Activated naive CD8-positive, alpha-beta T cell treated with anti-CD3 and anti-CD28 coated beads, Interleukin-2, amount 50 U/mL, for 24 hours (primary cell): Measurements from ENCODE around the gene TIMM9.
"Not testable (repeated sequence)": the region's sequence is repeated elsewhere in the genome, so short reads cannot be mapped to it uniquely, and the experiment has no call there.

ENCODE experiments used
- ATAC-seq: fragments of 150-1000 bp; cut with Tn5 transposase; one replicate; pipeline ENCODE4 v1.10.0; 2021
- DNase-seq: peaks from one replicate; pipeline ENCODE4 v3.0.0; 2021
- H3K27ac Mint-ChIP-seq: one replicate; pipeline ENCODE4 v1.8.0; 2021; ENCODE audit warnings: mild to moderate bottlenecking, mixed read lengths
- H3K27me3 Mint-ChIP-seq: one replicate; pipeline ENCODE4 v1.8.0; 2021; ENCODE audit warnings: mixed read lengths
- H3K36me3 Mint-ChIP-seq: one replicate; pipeline ENCODE4 v1.8.0; 2021; ENCODE audit warnings: low read depth, mixed read lengths
- H3K4me1 Mint-ChIP-seq: one replicate; pipeline ENCODE4 v1.8.0; 2021; ENCODE audit warnings: mixed read lengths
- H3K4me3 Mint-ChIP-seq: one replicate; pipeline ENCODE4 v1.8.0; 2021; ENCODE audit warnings: mild to moderate bottlenecking, moderate library complexity, mixed read lengths
- H3K9me3 Mint-ChIP-seq: one replicate; pipeline ENCODE4 v1.8.0; 2021; ENCODE audit warnings: mixed read lengths

Gene TIMM9

DNA sequence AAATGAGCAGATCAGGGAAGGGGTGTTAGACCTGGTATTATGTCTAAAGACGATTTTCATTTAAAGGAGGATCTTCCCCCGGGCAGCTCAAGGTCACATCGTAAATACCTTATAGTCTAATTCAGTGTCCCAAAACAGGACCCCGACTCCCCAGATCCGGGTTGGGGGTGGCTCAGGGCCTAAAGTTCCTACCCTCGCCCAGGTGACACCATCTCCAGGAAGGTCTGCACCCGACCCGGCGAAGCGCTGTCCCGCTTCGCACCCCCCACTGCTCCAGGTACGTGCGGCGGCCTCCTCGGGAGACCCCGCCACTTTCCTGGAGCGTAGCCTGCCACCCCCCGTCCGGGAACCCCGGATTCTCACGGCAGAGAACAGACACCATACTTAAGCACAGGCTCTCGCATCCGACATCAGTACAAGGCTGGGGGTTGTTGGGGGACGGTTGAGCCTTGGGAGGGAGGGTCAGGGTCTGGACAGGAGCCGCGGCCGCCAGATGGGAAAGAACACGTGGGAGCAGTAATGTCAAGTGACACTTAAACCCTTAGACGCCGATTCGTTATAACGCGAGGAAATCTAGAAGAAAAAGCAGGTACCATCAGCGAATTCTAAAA, 556 bp downstream of the TIMM9 start:
- ATAC-seq (peak; percentile 27), DNase-seq (peak; percentile 63)
- Mint-ChIP-seq H3K4me1 (peaks cover 53% of the 10 kb centered on the region), H3K9me3 (no peaks in the 10 kb centered on the region), H3K27me3 (peaks cover 3% of the 10 kb centered on the region), H3K27ac (peak overlapping the region; percentile 97), H3K4me3 (peak overlapping the region; percentile 91), H3K36me3 (peaks cover 18% of the 10 kb centered on the region)

DNA sequence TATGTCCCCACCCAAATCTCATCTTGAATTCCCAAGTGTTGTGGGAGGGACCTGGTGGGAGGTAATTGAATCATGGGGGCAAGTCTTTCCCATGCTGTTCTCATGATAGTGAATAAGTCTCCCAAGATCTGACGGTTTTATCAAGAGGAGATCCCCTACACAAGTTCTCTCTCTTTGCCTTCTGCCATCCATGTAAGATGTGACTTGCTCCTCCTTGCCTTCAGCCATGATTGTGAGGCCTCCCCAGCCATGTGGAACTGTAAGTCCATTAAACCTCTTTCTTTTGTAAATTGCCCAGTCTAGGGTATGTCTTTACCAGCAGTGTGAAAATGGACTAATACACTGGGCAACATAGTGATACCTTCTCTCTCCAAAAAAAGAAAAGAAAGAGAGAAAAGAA, 10.4 kb downstream of the TIMM9 start:
- not testable (repeated sequence) for DNase-seq, H3K27ac Mint-ChIP-seq, H3K4me3 Mint-ChIP-seq, H3K27me3 Mint-ChIP-seq, ATAC-seq, H3K9me3 Mint-ChIP-seq
- peaks cover 20% of the 10 kb centered on the region for H3K4me1 Mint-ChIP-seq
- peaks cover 62% of the 10 kb centered on the region for H3K36me3 Mint-ChIP-seq

DNA sequence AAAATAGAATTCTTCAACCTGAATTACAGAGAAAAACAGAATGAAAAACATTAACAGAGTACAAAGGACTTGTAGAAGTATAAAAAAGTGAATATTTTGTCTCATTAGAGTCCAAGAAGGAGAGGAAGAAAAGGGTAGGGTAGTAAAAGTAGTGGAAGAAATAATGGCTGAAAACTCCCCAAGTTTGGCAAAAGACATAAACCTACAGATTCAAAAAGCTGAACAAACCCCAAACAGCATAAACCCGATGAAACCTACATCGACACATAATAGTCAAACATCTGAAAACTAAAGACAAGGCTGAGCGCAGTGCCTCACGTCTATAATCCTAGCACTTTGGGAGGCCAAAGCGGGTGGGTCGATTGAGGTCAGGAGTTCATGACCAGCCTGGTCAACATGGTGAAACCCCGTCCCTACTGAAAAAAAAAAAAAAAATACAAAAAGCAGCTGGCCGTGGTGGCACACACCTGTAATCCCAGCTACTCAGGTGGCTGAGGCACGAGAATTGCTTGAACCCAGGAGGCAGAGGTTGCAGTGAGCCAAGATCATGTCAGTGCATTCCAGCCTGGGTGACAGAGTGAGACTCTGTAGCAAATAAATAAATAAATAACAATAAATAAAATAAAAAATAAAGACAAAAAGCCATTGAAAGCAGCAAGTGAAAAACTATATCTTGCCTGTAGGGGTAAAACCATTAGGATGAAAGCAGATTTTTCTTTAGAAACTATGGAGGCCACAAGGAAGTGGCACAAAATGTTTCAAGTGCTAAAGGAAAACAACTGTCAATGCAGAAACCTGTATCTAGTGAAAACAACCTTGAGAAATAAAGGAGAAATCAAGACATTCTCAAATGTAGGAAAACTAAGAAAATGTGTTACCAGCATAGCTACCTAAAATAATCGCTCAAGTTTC, 11.4 kb downstream of the TIMM9 start:
- H3K9me3 Mint-ChIP-seq = no peaks in the 10 kb centered on the region
- no peak overlapping the region for H3K4me3 Mint-ChIP-seq
- DNase-seq = no peak
- H3K27me3 Mint-ChIP-seq = no peaks in the 10 kb centered on the region
- H3K27ac Mint-ChIP-seq = no peak overlapping the region
- H3K4me1 Mint-ChIP-seq = peaks cover 20% of the 10 kb centered on the region
- ATAC-seq = no peak
- H3K36me3 Mint-ChIP-seq = peaks cover 60% of the 10 kb centered on the region

DNA sequence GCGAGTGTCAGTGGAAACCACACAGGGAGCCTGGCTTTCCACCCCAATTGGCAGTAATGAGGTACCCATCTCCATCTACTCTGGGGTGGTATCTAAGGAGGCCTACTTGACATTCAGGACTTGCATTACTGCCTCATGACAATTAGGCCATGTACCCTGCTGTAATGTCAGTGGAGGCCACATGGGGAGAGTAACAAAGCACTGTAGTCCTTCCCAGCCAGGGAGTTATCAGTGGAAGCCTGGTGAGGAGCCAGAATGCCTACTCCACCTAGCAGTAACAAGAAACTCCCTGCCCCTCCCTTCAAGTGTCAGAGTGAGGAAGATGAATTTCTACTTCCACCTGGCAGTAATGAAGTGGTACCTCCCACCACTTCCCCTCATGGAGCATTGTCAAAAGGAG, 12.5 kb downstream of the TIMM9 start:
- Mint-ChIP-seq H3K27me3 (no peaks in the 10 kb centered on the region), H3K4me1 (peaks cover 20% of the 10 kb centered on the region), H3K36me3 (peaks cover 60% of the 10 kb centered on the region), H3K4me3 (no peak overlapping the region), H3K9me3 (no peaks in the 10 kb centered on the region), H3K27ac (no peak overlapping the region)
- peak; percentile 28 for ATAC-seq
- DNase-seq = no peak

DNA sequence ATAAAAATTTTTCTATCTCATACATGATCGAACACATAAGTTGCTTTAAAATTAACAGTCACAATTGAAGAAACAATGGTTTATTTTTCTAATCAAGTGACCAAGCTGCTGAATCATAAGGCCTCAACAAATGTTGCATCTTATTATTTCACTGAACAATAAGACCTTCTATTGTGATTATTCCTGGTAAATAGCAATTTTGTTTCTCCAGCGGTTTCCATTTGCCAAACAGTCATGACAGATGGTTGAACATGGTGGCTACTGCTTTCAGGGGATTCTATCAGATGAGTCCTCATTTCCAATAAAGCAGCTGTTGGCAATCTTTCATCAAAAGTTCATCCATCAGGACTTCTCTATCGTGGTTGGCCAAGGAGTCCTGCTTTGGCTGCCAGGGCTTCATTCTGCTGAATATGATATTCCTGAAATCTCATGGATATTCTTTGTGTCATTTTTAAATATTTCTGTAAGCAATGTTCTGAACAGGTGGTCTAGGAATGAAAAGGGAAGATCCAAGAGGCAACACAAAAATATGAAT, 18.6 kb downstream of the TIMM9 start:
- Mint-ChIP-seq H3K4me3 (no peak overlapping the region), H3K27ac (no peak overlapping the region), H3K9me3 (no peaks in the 10 kb centered on the region), H3K4me1 (peaks cover 2% of the 10 kb centered on the region), H3K36me3 (peaks cover 46% of the 10 kb centered on the region), H3K27me3 (no peaks in the 10 kb centered on the region)
- ATAC-seq (no peak), DNase-seq (no peak)

DNA sequence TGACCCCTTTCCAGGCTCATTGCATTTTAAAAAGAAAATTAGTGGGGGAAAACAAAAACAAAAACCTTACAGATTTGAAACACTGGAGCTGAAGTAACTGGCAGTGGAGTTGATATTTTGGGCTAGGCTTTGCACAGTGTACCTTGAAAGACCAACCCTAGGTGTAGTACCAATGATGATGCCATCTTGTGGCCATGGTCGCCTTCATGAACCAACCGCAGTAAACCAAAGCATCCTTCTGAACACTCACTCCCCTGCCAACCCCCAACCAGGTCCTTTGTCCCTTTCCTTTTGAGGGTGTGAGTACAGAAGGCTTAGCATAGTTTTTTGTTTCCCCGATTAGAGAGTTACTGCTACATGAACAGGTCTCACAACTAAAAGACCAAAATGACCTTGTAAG, 25.7 kb downstream of the TIMM9 start:
- Mint-ChIP-seq H3K4me3 (no peak overlapping the region), H3K27me3 (no peaks in the 10 kb centered on the region), H3K36me3 (peaks cover 17% of the 10 kb centered on the region), H3K4me1 (no peaks in the 10 kb centered on the region), H3K27ac (no peak overlapping the region), H3K9me3 (no peaks in the 10 kb centered on the region)
- ATAC-seq (no peak), DNase-seq (no peak)

DNA sequence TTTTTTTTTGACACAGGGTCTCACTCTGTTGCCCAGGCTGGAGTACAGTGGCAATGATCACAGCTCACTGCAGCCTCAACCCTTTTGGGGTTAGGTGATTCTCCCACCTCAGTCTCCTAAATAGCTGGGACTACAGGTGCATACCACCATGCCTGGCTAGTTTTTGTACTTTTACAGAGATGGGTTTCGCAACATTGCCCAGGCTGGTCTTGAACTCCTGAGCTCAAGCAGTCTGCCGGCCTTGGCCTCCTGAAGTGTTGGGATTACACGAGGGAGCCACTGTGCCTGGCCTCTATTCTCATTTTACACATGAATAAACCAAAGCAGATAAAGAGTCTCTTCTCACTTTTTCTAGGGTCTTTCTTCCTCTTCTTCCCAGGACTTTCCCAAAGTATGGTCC, 28.4 kb downstream of the TIMM9 start:
- ATAC-seq (no peak), DNase-seq (no peak)
- Mint-ChIP-seq H3K36me3 (peaks cover 11% of the 10 kb centered on the region), H3K27ac (no peak overlapping the region), H3K4me3 (no peak overlapping the region), H3K9me3 (no peaks in the 10 kb centered on the region), H3K27me3 (no peaks in the 10 kb centered on the region), H3K4me1 (peaks cover 10% of the 10 kb centered on the region)

DNA sequence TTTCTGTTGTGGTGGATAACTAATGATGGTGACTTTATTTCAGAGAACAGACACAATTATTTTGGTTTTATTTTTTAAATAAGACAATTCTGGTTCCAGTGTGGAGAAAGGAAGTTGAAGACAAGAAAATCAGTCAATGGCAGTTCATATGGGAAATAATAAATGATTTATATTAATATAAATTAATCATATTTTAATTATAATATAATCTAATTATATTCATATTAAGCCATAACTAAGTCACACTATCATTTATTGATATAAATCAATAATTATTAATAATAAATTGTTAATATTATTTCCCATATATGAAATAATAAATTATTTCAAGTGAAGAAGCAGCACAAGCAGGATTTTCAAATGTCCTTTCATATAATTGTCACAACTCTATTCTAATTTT, 28.8 kb downstream of the TIMM9 start:
- peaks cover 10% of the 10 kb centered on the region for H3K4me1 Mint-ChIP-seq

DNA sequence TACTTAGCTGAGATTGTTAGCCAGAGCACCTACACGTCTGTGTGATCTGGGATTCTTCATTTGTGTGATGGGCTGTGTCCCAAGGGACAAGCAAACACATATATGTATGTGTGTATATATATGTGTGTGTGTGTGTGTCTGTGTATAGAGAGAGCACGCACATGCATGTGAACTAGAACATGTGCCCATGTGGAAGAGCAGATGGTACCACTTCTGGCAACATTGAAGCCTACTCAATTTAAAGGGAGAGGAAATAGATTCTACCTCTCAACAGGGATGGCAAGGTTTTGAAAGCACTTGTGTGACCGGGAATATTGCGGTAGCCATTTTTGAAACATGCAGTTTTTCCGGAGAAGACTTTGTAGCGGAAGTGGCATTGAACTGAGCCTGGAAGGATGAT, 30.2 kb downstream of the TIMM9 start:
- Mint-ChIP-seq H3K27ac (no peak overlapping the region), H3K9me3 (no peaks in the 10 kb centered on the region), H3K36me3 (peaks cover 10% of the 10 kb centered on the region), H3K4me3 (no peak overlapping the region), H3K27me3 (no peaks in the 10 kb centered on the region), H3K4me1 (peaks cover 10% of the 10 kb centered on the region)
- ATAC-seq = no peak
- no peak for DNase-seq

More for the DNA sequence above, 28.8 kb downstream of the TIMM9 start:
- Mint-ChIP-seq H3K27me3 (no peaks in the 10 kb centered on the region), H3K36me3 (peaks cover 11% of the 10 kb centered on the region), H3K27ac (no peak overlapping the region), H3K9me3 (no peaks in the 10 kb centered on the region), H3K4me3 (no peak overlapping the region)
- DNase-seq (no peak), ATAC-seq (no peak)

DNA sequence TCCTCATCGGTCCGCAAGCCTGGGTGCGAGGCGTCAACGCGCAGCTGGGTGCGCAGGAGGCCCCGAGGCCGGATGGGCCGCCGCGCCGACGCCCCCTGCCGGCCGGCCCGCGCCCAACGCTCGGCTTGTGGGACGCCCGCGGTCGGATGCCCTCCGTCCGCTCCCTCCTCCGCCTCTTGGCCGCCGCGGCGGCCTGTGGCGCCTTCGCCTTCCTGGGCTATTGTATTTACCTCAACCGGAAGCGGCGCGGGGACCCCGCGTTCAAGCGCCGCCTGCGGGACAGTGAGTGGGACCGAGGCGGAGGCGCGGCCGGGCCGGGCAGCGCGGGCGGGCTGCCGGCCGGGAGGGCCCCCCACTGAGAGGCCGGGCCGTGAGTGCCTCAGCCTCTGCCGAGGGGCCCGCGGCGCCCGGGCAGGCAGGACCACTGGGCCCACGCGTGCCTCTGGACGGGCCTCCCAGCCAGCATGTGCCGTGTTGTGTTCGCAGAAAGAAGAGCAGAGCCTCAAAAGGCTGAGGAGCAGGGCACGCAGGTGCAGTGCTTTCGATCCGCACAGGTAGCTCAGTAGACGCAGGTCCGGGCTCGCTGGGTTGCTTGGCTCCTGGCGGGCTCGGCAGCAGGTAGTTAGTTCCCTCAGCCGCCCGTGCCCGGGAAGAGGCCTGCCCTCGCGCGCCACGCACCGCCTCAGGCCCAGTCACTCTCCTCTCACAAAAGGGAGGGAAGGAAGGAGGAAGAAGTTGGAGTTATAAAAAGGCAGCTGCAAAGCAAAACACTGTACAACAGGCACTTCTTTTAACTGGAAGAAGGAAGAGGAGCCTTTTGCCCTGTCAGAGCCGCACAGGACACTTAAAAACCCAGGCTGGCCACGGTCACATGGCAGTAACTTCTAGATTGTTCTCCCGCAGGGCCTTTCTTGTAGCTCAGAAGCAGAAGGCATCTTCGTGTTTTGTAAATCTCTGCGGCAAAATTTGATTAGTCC, 31.2 kb downstream of the TIMM9 start, which contains the start of gene TOMM20L:
Gene TOMM20L (plus strand): TSS at position 119 of the 977 bp plus-strand sequence. CDS start 28 bp downstream, at position 147.
- peak; percentile 80 for DNase-seq
- peaks cover 6% of the 10 kb centered on the region for H3K36me3 Mint-ChIP-seq
- ATAC-seq = peak; percentile 90
- peaks cover 10% of the 10 kb centered on the region for H3K4me1 Mint-ChIP-seq
- peak within 1 kb of the TSS; percentile 60 for H3K27ac Mint-ChIP-seq
- peak within 1 kb of the TSS; percentile 69 for H3K4me3 Mint-ChIP-seq
- no peaks in the 10 kb centered on the region for H3K27me3 Mint-ChIP-seq
- H3K9me3 Mint-ChIP-seq = no peaks in the 10 kb centered on the region

DNA sequence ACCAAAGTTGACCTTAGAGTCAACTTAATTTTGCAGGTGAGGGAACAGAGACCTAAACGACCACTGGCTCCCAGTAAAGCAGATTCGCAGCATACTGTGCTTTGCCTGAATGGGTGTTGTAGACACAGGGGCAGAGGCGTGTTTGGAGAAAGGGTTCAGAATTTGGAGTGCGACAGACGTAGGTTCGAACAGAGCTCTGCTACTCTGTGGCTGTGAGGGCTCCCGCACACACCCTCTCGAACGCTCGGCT, 31.8 kb downstream of the TIMM9 start:
- ATAC-seq (no peak), DNase-seq (no peak)
- peaks cover 10% of the 10 kb centered on the region for H3K4me1 Mint-ChIP-seq
- H3K4me3 Mint-ChIP-seq = peak overlapping the region; percentile 67
- peaks cover 6% of the 10 kb centered on the region for H3K36me3 Mint-ChIP-seq
- no peaks in the 10 kb centered on the region for H3K9me3 Mint-ChIP-seq
- peak overlapping the region; percentile 60 for H3K27ac Mint-ChIP-seq
- H3K27me3 Mint-ChIP-seq = no peaks in the 10 kb centered on the region

DNA sequence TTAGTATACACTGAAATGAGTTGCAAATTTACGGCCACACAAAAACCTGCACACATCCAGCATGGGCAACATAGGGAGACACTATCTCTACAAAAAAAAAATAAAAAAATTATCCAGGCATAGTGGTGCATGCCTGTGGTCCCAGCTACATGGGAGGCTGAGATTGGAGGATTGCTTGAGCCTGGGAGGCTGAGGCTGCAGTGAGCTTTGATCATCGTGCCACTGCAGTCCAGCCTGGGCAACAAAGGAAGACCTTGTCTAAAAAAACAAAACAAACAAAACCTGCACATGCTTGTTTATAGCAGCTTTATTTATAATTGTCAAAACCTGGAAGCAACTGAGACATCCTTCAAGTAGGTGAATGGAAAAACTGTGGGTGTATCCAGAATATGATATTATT, 36.5 kb downstream of the TIMM9 start:
- H3K9me3 Mint-ChIP-seq = no peaks in the 10 kb centered on the region
- ATAC-seq (no peak), DNase-seq (no peak)
- H3K27me3 Mint-ChIP-seq = no peaks in the 10 kb centered on the region
- no peak overlapping the region for H3K4me3 Mint-ChIP-seq
- no peak overlapping the region for H3K27ac Mint-ChIP-seq
- H3K36me3 Mint-ChIP-seq = no peaks in the 10 kb centered on the region
- H3K4me1 Mint-ChIP-seq = peaks cover 5% of the 10 kb centered on the region

DNA sequence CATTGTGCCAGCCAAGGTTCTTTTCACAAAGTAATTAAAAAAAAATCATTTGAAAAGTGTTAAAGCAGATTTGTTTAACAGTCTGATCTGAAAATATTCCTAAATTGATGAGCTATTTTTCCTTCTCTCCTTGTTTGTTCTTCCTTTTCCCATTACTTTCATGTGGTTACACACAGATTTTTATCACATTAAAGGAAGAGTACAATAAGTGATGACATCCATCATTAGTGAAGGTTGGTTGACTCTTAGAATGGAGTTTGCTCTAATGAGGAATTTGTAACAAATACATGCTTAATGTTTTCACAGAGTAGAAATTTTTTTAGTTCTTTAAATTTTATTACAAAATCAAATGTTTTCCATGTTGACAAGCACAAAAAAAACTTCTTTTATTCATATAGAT, 50.5 kb downstream of the TIMM9 start:
- Mint-ChIP-seq H3K9me3 (no peaks in the 10 kb centered on the region), H3K36me3 (peaks cover 15% of the 10 kb centered on the region), H3K27ac (no peak overlapping the region), H3K4me1 (no peaks in the 10 kb centered on the region), H3K27me3 (no peaks in the 10 kb centered on the region), H3K4me3 (no peak overlapping the region)
- DNase-seq = no peak
- no peak for ATAC-seq

DNA sequence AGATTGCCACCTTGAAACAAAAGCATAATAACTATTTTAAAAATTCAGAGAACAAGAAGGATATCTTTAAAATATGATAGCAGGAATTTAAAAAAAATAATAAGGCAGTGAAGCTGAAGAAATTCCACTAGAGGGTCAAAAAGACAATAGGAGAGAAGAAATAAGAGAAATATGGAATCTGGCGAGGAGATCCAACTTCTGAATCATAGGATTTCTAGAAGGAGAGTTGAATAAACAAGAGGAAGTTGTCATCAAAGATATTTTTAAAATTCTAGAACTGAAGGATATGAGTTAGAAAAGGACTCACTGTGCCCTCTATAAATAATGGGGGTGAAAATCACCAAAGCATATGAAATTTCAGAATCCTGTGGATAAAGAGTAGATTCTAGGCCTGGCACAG, 58.4 kb downstream of the TIMM9 start:
- ATAC-seq (no peak), DNase-seq (no peak)
- H3K36me3 Mint-ChIP-seq = peaks cover 28% of the 10 kb centered on the region
- no peak overlapping the region for H3K27ac Mint-ChIP-seq
- no peak overlapping the region for H3K4me3 Mint-ChIP-seq
- H3K9me3 Mint-ChIP-seq = no peaks in the 10 kb centered on the region
- H3K27me3 Mint-ChIP-seq = no peaks in the 10 kb centered on the region
- no peaks in the 10 kb centered on the region for H3K4me1 Mint-ChIP-seq
